ENCODE measurements around the gene CALN1. TPM values are rescaled to one million over a fixed set of nuclear protein-coding genes. Genes with fewer than 3 reads are reported as not detected.

Gene CALN1
- total RNA-seq, 4 donors from 2014 or later = 0.04 TPM; not detected in 3

GRCh38 chr7:72057796-72058195 lies 354.3 kb downstream of the CALN1 start:
- no peaks in the 10 kb centered on the region for H3K4me1 ChIP-seq
- H3K27ac ChIP-seq = no peak overlapping the region
- no peak for ATAC-seq
- H3K4me3 ChIP-seq = no peak overlapping the region
- no peaks in the 10 kb centered on the region for H3K36me3 ChIP-seq
- WGBS, 2 donors (ENCODE audit: low coverage in 1 of 2) = 33 to 46% methylated on average over 3 to 11 of the region's 11 CpGs
- no peaks in the 10 kb centered on the region for H3K9me3 ChIP-seq
- H3K27me3 ChIP-seq = no peaks in the 10 kb centered on the region
- no peak for TF ChIP-seq POLR2A (IDR thresholded peaks at IDR 0.05)
- no peak for TF ChIP-seq POLR2AphosphoS5 (IDR thresholded peaks at IDR 0.05)
- TF ChIP-seq EP300 (IDR thresholded peaks at IDR 0.05) = no peak
- TF ChIP-seq CTCF (IDR thresholded peaks at IDR 0.05) = no peak

- H3K4me1 ChIP-seq = no peaks in the 10 kb centered on the region
- H3K4me3 ChIP-seq = no peak overlapping the region
- H3K9me3 ChIP-seq = no peaks in the 10 kb centered on the region
- 84 to 88% methylated on average over 2 of the region's 2 CpGs for WGBS, 2 donors (ENCODE audit: low coverage in 1 of 2)
- H3K27ac ChIP-seq = no peak overlapping the region
- no peaks in the 10 kb centered on the region for H3K27me3 ChIP-seq
- no peak for TF ChIP-seq POLR2AphosphoS5 (IDR thresholded peaks at IDR 0.05)
- no peak for TF ChIP-seq EP300 (IDR thresholded peaks at IDR 0.05)
- TF ChIP-seq POLR2A (IDR thresholded peaks at IDR 0.05) = no peak
- TF ChIP-seq CTCF (IDR thresholded peaks at IDR 0.05) = no peak
- no peaks in the 10 kb centered on the region for H3K36me3 ChIP-seq
- ATAC-seq = no peak
Observed at GRCh38 chr7:72057231-72057630, 354.9 kb downstream of the CALN1 start.

GRCh38 chr7:72055426-72055825 lies 356.7 kb downstream of the CALN1 start:
- ATAC-seq = no peak
- no peaks in the 10 kb centered on the region for H3K4me1 ChIP-seq
- no peaks in the 10 kb centered on the region for H3K27me3 ChIP-seq
- no peak overlapping the region for H3K27ac ChIP-seq
- no peaks in the 10 kb centered on the region for H3K36me3 ChIP-seq
- H3K4me3 ChIP-seq = no peak overlapping the region
- TF ChIP-seq CTCF (IDR thresholded peaks at IDR 0.05) (no peak), POLR2AphosphoS5 (IDR thresholded peaks at IDR 0.05) (no peak), POLR2A (IDR thresholded peaks at IDR 0.05) (no peak), EP300 (IDR thresholded peaks at IDR 0.05) (no peak)
- no peaks in the 10 kb centered on the region for H3K9me3 ChIP-seq
- 76 to 88% methylated on average over 2 of the region's 2 CpGs for WGBS, 2 donors (ENCODE audit: low coverage in 1 of 2)

GRCh38 chr7:72053292-72053691 lies 358.8 kb downstream of the CALN1 start:
- Histone ChIP-seq H3K4me3 (no peak overlapping the region), H3K27me3 (no peaks in the 10 kb centered on the region), H3K27ac (no peak overlapping the region), H3K9me3 (no peaks in the 10 kb centered on the region), H3K4me1 (no peaks in the 10 kb centered on the region), H3K36me3 (no peaks in the 10 kb centered on the region)
- ATAC-seq = no peak
- TF ChIP-seq POLR2AphosphoS5 (IDR thresholded peaks at IDR 0.05) (no peak), CTCF (IDR thresholded peaks at IDR 0.05) (no peak), EP300 (IDR thresholded peaks at IDR 0.05) (no peak), POLR2A (IDR thresholded peaks at IDR 0.05) (no peak)
- 73 to 88% methylated on average over 4 of the region's 4 CpGs for WGBS, 2 donors (ENCODE audit: low coverage in 1 of 2)

- Histone ChIP-seq H3K36me3 (no peaks in the 10 kb centered on the region), H3K27ac (no peak overlapping the region), H3K4me3 (no peak overlapping the region), H3K4me1 (no peaks in the 10 kb centered on the region), H3K27me3 (peaks cover 3% of the 10 kb centered on the region), H3K9me3 (no peaks in the 10 kb centered on the region)
- TF ChIP-seq POLR2A (IDR thresholded peaks at IDR 0.05) = no peak
- TF ChIP-seq EP300 (IDR thresholded peaks at IDR 0.05) = no peak
- no peak for TF ChIP-seq POLR2AphosphoS5 (IDR thresholded peaks at IDR 0.05)
- no peak for TF ChIP-seq CTCF (IDR thresholded peaks at IDR 0.05)
- no peak for ATAC-seq
Observed at GRCh38 chr7:72048420-72048819, 363.7 kb downstream of the CALN1 start.

Measured in gastroesophageal sphincter (tissue), 4 donors.